ENCODE measurements around the gene MYO1D. TPM values are rescaled to one million over a fixed set of nuclear protein-coding genes. Genes with fewer than 3 reads are reported as not detected.

Gene MYO1D
- total RNA-seq, 2 experiments from 2014 or later, result 0.09 to 0.89 TPM

- no peak overlapping the region for H3K4me3 ChIP-seq (ENCODE audit: low read depth, low read length, poor library complexity, severe bottlenecking)
- no peak overlapping the region for H3K4me2 ChIP-seq (ENCODE audit: low read length)
- H3K36me3 ChIP-seq (ENCODE audit: insufficient read depth, low read length), result peaks cover 97% of the 10 kb centered on the region
- H3K79me2 ChIP-seq (ENCODE audit: insufficient read depth, low read depth, low read length), result peaks cover 10% of the 10 kb centered on the region; the same call in 1 of the 2 replicates
- H3K9me2 ChIP-seq (ENCODE audit: insufficient read depth, low read length), result no peaks in the 10 kb centered on the region
- H2AFZ ChIP-seq (ENCODE audit: low read length), result no peak overlapping the region
- POLR2A ChIA-PET, result interaction anchor here (0.8 kb wide), 1 partner anchor 18 kb away, joined by 6 read pairs; the partner anchor contains the start of gene PSMD11
- H3K27ac ChIP-seq (ENCODE audit: low read depth, low read length, poor library complexity, severe bottlenecking), result no peak overlapping the region
- peaks cover 4% of the 10 kb centered on the region; the same call in 1 of the 2 replicates for H4K20me1 ChIP-seq (ENCODE audit: insufficient read depth, low read length)
- DNase-seq (ENCODE audit: low spot score), result peak; percentile 66
- TF ChIP-seq CTCF (conservative IDR thresholded peaks at IDR 0.05; ENCODE audit: low read length) (peak; percentile 78), EZH2phosphoT487 (IDR thresholded peaks at IDR 0.05; ENCODE audit: borderline replicate concordance, low read depth, low read length) (no peak)
- no peaks in the 10 kb centered on the region for H3K4me1 ChIP-seq (ENCODE audit: insufficient read depth, low read length, poor library complexity, severe bottlenecking)
- intact Hi-C loops (cut with micrococcal nuclease; ENCODE audit: unreplicated experiment), result loop anchor here (5.0 kb wide), 1 partner anchor 145 kb away; no protein-coding TSS in a partner anchor
- H3K9me3 ChIP-seq (ENCODE audit: low read length), result no peaks in the 10 kb centered on the region
- no TSS peak for BruUV-seq (replicated peaks)
- CTCF ChIA-PET (ENCODE audit: unreplicated experiment), result no interaction called here
Observed at GRCh38 chr17:32461853-32462617, 414.9 kb downstream of the MYO1D start.

- no TSS peak for BruUV-seq (replicated peaks)
- ChIA-PET POLR2A (interaction anchor here (0.7 to 0.8 kb wide), 2 partner anchors 17 to 174 kb away, joined by 3 to 6 read pairs; partner anchors contain the start of gene PSMD11), CTCF (ENCODE audit: unreplicated experiment) (no interaction called here)
- Histone ChIP-seq H2AFZ (ENCODE audit: low read length) (no peak overlapping the region), H3K9me3 (ENCODE audit: low read length) (no peaks in the 10 kb centered on the region), H3K27ac (ENCODE audit: low read depth, low read length, poor library complexity, severe bottlenecking) (no peak overlapping the region), H3K4me3 (ENCODE audit: low read depth, low read length, poor library complexity, severe bottlenecking) (no peak overlapping the region), H3K36me3 (ENCODE audit: insufficient read depth, low read length) (peaks cover 96% of the 10 kb centered on the region), H3K4me1 (ENCODE audit: insufficient read depth, low read length, poor library complexity, severe bottlenecking) (no peaks in the 10 kb centered on the region), H3K79me2 (ENCODE audit: insufficient read depth, low read depth, low read length) (peaks cover 10% of the 10 kb centered on the region; the same call in 1 of the 2 replicates), H3K9me2 (ENCODE audit: insufficient read depth, low read length) (no peaks in the 10 kb centered on the region), H3K4me2 (ENCODE audit: low read length) (no peak overlapping the region), H4K20me1 (ENCODE audit: insufficient read depth, low read length) (peaks cover 4% of the 10 kb centered on the region; the same call in 1 of the 2 replicates)
- TF ChIP-seq CTCF (conservative IDR thresholded peaks at IDR 0.05; ENCODE audit: low read length), result no peak
- no peak for TF ChIP-seq EZH2phosphoT487 (IDR thresholded peaks at IDR 0.05; ENCODE audit: borderline replicate concordance, low read depth, low read length)
- no peak for DNase-seq (ENCODE audit: low spot score)
- intact Hi-C loops (cut with micrococcal nuclease; ENCODE audit: unreplicated experiment), result loop anchor here (5.0 kb wide), 1 partner anchor 146 kb away; no protein-coding TSS in a partner anchor
Observed at GRCh38 chr17:32461498-32461852, 415.4 kb downstream of the MYO1D start.

- no peaks in the 10 kb centered on the region for H3K9me2 ChIP-seq (ENCODE audit: insufficient read depth, low read length)
- H3K4me1 ChIP-seq (ENCODE audit: insufficient read depth, low read length, poor library complexity, severe bottlenecking), result no peaks in the 10 kb centered on the region
- peaks cover 96% of the 10 kb centered on the region for H3K36me3 ChIP-seq (ENCODE audit: insufficient read depth, low read length)
- H3K9me3 ChIP-seq (ENCODE audit: low read length), result no peaks in the 10 kb centered on the region
- peaks cover 4% of the 10 kb centered on the region; the same call in 1 of the 2 replicates for H4K20me1 ChIP-seq (ENCODE audit: insufficient read depth, low read length)
- intact Hi-C loops (cut with micrococcal nuclease; ENCODE audit: unreplicated experiment), result loop anchor here (5.0 kb wide), 1 partner anchor 147 kb away; no protein-coding TSS in a partner anchor
- no peak overlapping the region for H2AFZ ChIP-seq (ENCODE audit: low read length)
- TF ChIP-seq EZH2phosphoT487 (IDR thresholded peaks at IDR 0.05; ENCODE audit: borderline replicate concordance, low read depth, low read length) (no peak), CTCF (conservative IDR thresholded peaks at IDR 0.05; ENCODE audit: low read length) (no peak)
- no TSS peak for BruUV-seq (replicated peaks)
- H3K27ac ChIP-seq (ENCODE audit: low read depth, low read length, poor library complexity, severe bottlenecking), result no peak overlapping the region
- CTCF ChIA-PET (ENCODE audit: unreplicated experiment), result no interaction called here
- H3K79me2 ChIP-seq (ENCODE audit: insufficient read depth, low read depth, low read length), result peaks cover 16% of the 10 kb centered on the region; the same call in 1 of the 2 replicates
- DNase-seq (ENCODE audit: low spot score), result no peak
- H3K4me3 ChIP-seq (ENCODE audit: low read depth, low read length, poor library complexity, severe bottlenecking), result no peak overlapping the region
- no peak overlapping the region for H3K4me2 ChIP-seq (ENCODE audit: low read length)
- POLR2A ChIA-PET, result no interaction called here
Observed at GRCh38 chr17:32460054-32460453, 416.9 kb downstream of the MYO1D start.
